Thyroid gland (tissue), 4 donors: ENCODE results near the gene ZDHHC9.

Experiments used
- POLR2A ChIP-seq, 2 donors: fragments of 450-650 bp; IDR thresholded peaks; one replicate each; pipeline ENCODE4 v1.6.1; 2017; ENCODE audit warnings: antibody characterized with exemption in 2 of 2, mild to moderate bottlenecking in 2 of 2, moderate library complexity in 1 of 2
- TF ChIP-seq, protein P1 (sequence below), 6 experiments: fragments of 200-600 bp in 3 of 6; fragments of 450-650 bp in 3 of 6; sonication (generic) in 3 of 6; IDR thresholded peaks; one replicate each; pipeline ENCODE4 v1.5.1; 2016 to 2019; ENCODE audit warnings: antibody characterized with exemption in 6 of 6, mild to moderate bottlenecking in 2 of 6, inconsistent platforms in 1 of 6, moderate library complexity in 1 of 6

DNA sequence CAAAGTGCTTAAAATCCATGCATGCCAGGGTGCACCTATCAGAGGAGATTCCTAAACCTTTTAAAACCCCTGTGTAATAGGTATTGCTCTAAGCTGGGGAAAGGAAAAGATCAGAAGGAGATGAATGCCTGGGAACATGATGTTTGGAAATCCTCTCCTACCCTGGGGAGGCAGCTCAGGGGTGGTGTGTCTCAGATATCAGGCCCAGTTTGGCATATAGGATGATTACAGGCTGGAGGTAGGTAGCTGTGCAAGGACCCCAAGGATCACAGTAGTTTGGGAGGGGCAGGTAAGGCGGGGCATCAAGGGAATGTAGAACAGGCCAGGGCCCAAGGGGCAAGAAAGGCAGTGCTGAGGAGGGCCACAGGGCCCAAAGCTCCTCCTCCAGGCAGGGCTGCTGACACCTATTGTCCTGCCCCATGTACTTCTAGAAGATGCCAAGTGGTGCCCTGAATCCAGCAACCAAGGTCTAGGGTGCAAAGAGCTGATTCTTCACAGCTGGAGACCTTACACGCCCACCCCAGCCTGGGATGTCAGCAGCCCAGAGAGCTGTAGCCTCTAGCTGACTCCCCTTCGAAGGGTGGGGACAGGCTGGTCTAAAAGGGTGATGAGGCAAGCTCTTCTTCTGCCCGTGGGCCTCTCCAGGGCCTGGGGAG is 46.3 kb downstream of the ZDHHC9 start:
- TF ChIP-seq, protein P1, sequence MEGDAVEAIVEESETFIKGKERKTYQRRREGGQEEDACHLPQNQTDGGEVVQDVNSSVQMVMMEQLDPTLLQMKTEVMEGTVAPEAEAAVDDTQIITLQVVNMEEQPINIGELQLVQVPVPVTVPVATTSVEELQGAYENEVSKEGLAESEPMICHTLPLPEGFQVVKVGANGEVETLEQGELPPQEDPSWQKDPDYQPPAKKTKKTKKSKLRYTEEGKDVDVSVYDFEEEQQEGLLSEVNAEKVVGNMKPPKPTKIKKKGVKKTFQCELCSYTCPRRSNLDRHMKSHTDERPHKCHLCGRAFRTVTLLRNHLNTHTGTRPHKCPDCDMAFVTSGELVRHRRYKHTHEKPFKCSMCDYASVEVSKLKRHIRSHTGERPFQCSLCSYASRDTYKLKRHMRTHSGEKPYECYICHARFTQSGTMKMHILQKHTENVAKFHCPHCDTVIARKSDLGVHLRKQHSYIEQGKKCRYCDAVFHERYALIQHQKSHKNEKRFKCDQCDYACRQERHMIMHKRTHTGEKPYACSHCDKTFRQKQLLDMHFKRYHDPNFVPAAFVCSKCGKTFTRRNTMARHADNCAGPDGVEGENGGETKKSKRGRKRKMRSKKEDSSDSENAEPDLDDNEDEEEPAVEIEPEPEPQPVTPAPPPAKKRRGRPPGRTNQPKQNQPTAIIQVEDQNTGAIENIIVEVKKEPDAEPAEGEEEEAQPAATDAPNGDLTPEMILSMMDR (IDR thresholded peaks at IDR 0.05) = no peak
- no peak for TF ChIP-seq POLR2A (IDR thresholded peaks at IDR 0.05)
